GM20431 (cell line): ENCODE measurements around the gene HMSD.

Experiments
- in situ Hi-C: fragments of 300-500 bp; cut with MseI, MboI; formaldehyde crosslinking; loops from one replicate; pipeline ENCODE4 v1.15.0; 2020; ENCODE audit warnings: low sequenced_read_pairs; ENCODE audit not compliant: unreplicated experiment

HMSD gene

GRCh38 chr18:63953811-63954210, 4.7 kb downstream of the HMSD start:
- in situ Hi-C loops = no loop called here

- in situ Hi-C loops = no loop called here
These were observed 7.7 kb downstream of the HMSD start for GRCh38 chr18:63956755-63957154.

- in situ Hi-C loops = no loop called here
These were observed 11.8 kb downstream of the HMSD start for GRCh38 chr18:63960891-63961290.

GRCh38 chr18:63961435-63961980, 12.4 kb downstream of the HMSD start:
- in situ Hi-C loops = no loop called here

- in situ Hi-C loops = no loop called here
These were observed 13.0 kb downstream of the HMSD start for GRCh38 chr18:63962137-63962536.

GRCh38 chr18:63963615-63964256, 14.6 kb downstream of the HMSD start:
- in situ Hi-C loops = no loop called here

- in situ Hi-C loops = no loop called here
These were observed 15.8 kb downstream of the HMSD start for GRCh38 chr18:63964908-63965307.

- in situ Hi-C loops = no loop called here
These were observed 16.7 kb downstream of the HMSD start for GRCh38 chr18:63965716-63966330.

GRCh38 chr18:63969942-63970808, 21.1 kb downstream of the HMSD start, which contains the start of gene SERPINB8:
SERPINB8 (plus strand) TSS chr18:63970081; CDS start chr18:63978309, 8,228 bp downstream.
- in situ Hi-C loops = no loop called here

GRCh38 chr18:63970809-63971205, 21.7 kb downstream of the HMSD start:
- in situ Hi-C loops = no loop called here

GRCh38 chr18:63971320-63972001, 22.4 kb downstream of the HMSD start:
- in situ Hi-C loops = no loop called here

- in situ Hi-C loops = no loop called here
These were observed 22.9 kb downstream of the HMSD start for GRCh38 chr18:63972002-63972376.

- in situ Hi-C loops = no loop called here
These were observed 25.9 kb downstream of the HMSD start for GRCh38 chr18:63974991-63975390.

GRCh38 chr18:63975628-63976027, 26.5 kb downstream of the HMSD start:
- in situ Hi-C loops = no loop called here

GRCh38 chr18:63977040-63977439, 27.9 kb downstream of the HMSD start:
- in situ Hi-C loops = no loop called here

GRCh38 chr18:63979409-63979920, 30.4 kb downstream of the HMSD start:
- in situ Hi-C loops = no loop called here

GRCh38 chr18:63980027-63980426, 30.9 kb downstream of the HMSD start:
- in situ Hi-C loops = no loop called here

- in situ Hi-C loops = no loop called here
These were observed 31.9 kb downstream of the HMSD start for GRCh38 chr18:63980896-63981460.

GRCh38 chr18:63981719-63982118, 32.6 kb downstream of the HMSD start:
- in situ Hi-C loops = no loop called here

GRCh38 chr18:63982361-63982760, 33.3 kb downstream of the HMSD start:
- in situ Hi-C loops = no loop called here
